ENCODE measurements around the gene IGF2BP2.

The IGF2BP2 gene

DNA sequence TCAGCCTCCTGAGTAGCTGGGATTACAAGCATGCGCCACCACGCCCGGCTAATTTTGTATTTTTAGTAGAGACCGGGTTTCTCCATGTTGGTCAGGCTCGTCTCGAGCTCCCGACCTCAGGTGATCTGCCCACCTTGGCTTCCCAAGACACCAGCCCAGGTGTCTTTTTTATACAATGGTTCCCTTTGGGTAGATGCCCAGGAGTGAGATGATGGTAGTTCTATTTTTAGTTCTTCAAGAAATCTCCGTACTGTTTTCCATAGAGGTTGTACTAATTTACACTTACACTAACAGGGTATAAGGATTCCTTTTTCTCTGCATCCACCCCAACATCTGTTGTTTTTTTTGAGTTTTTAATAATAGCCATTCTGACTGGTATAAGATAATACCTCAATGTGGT is 94.3 kb downstream of the IGF2BP2 start:
- no peak for DNase-seq

DNA sequence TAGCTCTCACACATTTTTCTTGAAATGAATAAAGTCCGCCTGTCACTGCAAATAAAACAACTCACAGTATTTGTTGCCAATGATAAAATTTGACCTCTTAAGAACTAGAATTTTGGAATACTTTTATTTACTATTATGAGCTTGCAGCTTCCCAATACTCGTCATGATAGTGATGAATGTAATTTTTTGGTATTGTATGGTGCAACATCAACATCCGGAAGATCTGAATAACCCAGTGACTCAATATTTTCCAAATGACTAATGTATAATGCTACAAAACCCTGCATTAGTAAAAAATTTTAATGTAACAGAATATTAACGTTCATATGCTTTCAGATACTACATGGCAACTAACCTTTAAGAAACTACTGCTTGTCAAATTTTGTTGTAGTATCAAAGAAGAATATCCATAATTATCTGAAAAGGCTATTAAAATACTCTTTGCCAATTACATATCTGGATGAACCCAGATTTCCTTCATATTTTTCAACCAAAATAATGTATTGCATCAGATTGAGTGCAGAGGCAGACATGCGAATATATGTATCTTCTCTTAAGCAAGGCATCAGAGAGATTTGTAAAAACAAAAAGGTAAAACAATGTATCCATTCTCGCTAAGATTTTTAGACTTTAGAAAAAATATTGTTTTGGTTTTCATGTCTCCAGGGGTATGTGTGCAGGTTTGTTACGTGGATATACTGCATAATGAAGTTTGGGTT is 95.3 kb downstream of the IGF2BP2 start:
- no peak for DNase-seq

GRCh38 chr3:185728630-185729336 is 96.1 kb downstream of the IGF2BP2 start:
- no peak for DNase-seq

DNA sequence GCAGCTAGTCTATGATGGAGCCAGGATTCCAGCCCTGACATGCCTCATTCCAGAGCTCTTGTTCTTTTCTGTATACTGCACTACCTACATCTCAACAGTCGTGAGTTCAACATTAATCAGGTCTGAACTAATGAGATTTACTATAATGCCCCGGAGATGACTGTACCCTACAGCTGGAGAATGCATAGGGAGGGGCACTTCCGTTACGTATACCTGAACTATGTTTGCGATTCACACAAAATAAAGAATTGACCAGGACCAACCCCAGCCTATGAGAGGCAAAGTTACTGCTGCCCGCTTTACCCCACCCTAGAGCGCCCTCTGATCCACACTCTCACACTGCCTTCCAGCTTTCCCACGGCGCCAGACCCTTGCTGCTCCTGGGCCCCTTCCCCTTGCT is 97.0 kb downstream of the IGF2BP2 start:
- no peak for DNase-seq

DNA sequence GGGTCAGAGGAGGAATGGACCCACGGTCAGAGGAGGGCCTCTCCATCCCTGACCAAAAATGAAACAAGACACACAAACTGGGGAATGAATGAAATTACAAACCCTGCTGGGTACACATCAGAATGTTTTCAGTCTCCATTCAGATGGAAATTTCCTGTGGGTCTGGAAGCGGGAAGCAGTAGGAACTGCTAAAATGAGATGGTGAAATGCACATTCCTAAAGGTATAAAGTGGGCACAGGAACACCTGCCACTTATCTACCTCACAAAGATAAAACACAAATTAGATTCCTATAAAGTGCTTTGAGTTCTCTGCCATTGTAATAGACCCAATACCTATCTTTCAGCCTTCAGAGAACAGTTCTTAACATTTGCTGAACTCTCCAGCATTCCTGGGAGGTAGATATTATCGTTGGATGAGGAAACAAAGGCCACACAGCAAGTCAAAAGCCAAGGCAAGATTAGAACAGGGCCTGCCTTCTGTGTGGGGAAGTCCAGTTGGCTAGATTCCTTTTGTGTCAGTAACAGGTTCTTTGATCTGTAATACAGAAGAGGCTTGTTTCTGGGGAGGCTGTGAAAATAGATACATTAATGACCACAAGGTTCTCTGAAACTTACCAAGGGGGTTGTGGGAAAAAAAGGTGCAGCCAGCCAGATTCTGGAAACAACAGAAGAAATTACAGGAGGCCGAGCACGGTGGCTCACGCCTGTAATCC is 98.4 kb downstream of the IGF2BP2 start:
- DNase-seq: no peak

DNA sequence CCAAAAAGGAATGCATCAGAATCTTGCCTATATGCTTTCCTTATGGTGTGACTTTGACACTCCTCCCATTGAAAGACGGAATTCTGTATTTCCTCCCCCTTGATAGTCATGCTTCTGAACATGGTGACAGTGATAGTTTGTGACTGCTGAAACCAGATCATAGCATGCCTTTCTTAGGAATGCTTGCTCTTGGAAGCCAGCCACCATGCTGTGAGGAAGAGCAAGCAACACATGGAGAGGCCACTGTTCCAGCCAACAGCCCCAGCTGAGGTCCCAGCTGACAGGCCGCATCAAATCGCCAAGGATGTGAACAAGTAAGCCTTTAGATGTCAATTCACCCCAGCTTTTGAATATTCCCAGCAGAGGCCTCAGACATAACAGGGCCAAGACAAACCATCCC is 100.1 kb downstream of the IGF2BP2 start:
- DNase-seq: no peak

GRCh38 chr3:185724251-185724650 is 100.6 kb downstream of the IGF2BP2 start:
- no peak for DNase-seq

GRCh38 chr3:185722881-185723280 is 102.0 kb downstream of the IGF2BP2 start:
- no peak for DNase-seq

GRCh38 chr3:185721970-185722369 is 102.9 kb downstream of the IGF2BP2 start:
- no peak for DNase-seq

GRCh38 chr3:185720326-185720725 is 104.5 kb downstream of the IGF2BP2 start:
- no peak for DNase-seq

GRCh38 chr3:185718736-185719593 is 105.9 kb downstream of the IGF2BP2 start:
- no peak for DNase-seq

GRCh38 chr3:185717627-185718402 is 107.0 kb downstream of the IGF2BP2 start:
- DNase-seq: no peak

- DNase-seq: no peak
These were observed 107.7 kb downstream of the IGF2BP2 start for GRCh38 chr3:185717121-185717520.

- DNase-seq: no peak
These were observed 108.3 kb downstream of the IGF2BP2 start for GRCh38 chr3:185716436-185717108.

DNA sequence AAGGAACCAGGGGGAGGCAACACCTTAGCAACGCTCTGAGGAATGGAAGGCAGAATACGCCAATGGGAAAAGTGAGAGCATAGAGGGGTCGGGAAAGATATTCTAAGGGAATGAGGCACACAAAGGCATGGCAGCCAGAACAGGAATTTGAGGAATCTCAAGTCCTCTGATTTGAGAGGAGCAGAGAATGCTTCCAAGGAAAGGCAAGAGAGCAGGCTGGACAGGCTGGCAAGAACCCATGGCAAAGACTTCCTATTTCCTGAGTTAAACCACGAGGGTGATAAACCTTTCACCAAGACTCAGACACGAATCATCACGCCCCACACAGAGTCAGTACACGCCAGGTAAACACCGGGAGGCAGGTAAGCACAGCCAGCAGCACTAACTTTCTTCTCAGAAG is 109.8 kb downstream of the IGF2BP2 start:
- DNase-seq: no peak

GRCh38 chr3:185714085-185714484 is 110.8 kb downstream of the IGF2BP2 start:
- DNase-seq: no peak

GRCh38 chr3:185713015-185713414 is 111.8 kb downstream of the IGF2BP2 start:
- no peak for DNase-seq

- no peak for DNase-seq
These were observed 112.5 kb downstream of the IGF2BP2 start for GRCh38 chr3:185712337-185712736.

- no peak for DNase-seq
These were observed 113.5 kb downstream of the IGF2BP2 start for GRCh38 chr3:185711255-185711870.

GRCh38 chr3:185709251-185709955 is 115.4 kb downstream of the IGF2BP2 start:
- DNase-seq: no peak
